HG02759 (cell line): ENCODE data around the gene PEDS1.
"Not testable (repeated sequence)": the region's sequence is repeated elsewhere in the genome, so short reads cannot be mapped to it uniquely, and the experiment has no call there.

Source experiments
- ATAC-seq: cut with Tn5 transposase; IDR thresholded peaks from one replicate; pipeline ENCODE4 v1.9.1; 2021; ENCODE audit warnings: mild to moderate bottlenecking, moderate library complexity; ENCODE audit not compliant: unreplicated experiment

PEDS1 gene

GRCh38 chr20:50136822-50137599 lies 16.5 kb downstream of the PEDS1 start:
- no peak for ATAC-seq

GRCh38 chr20:50135157-50135556 lies 18.4 kb downstream of the PEDS1 start:
- not testable (repeated sequence) for ATAC-seq

- no peak for ATAC-seq
These were observed 19.9 kb downstream of the PEDS1 start for GRCh38 chr20:50133474-50134217.

GRCh38 chr20:50133041-50133440 lies 20.5 kb downstream of the PEDS1 start:
- ATAC-seq, result no peak

GRCh38 chr20:50130995-50131394 lies 22.5 kb downstream of the PEDS1 start:
- ATAC-seq, result no peak

- no peak for ATAC-seq
These were observed 23.2 kb downstream of the PEDS1 start for GRCh38 chr20:50130356-50130723.

- no peak for ATAC-seq
These were observed 23.7 kb downstream of the PEDS1 start for GRCh38 chr20:50129662-50130355.

GRCh38 chr20:50128520-50128905 lies 25.0 kb downstream of the PEDS1 start:
- ATAC-seq, result no peak

- no peak for ATAC-seq
These were observed 25.7 kb downstream of the PEDS1 start for GRCh38 chr20:50127587-50128519.

GRCh38 chr20:50126662-50127061 lies 26.9 kb downstream of the PEDS1 start:
- ATAC-seq, result no peak

GRCh38 chr20:50125279-50125678 lies 28.2 kb downstream of the PEDS1 start:
- no peak for ATAC-seq

- ATAC-seq, result no peak
These were observed 29.0 kb downstream of the PEDS1 start for GRCh38 chr20:50124496-50124895.

GRCh38 chr20:50123418-50123817 lies 30.1 kb downstream of the PEDS1 start:
- no peak for ATAC-seq

GRCh38 chr20:50122763-50123162 lies 30.8 kb downstream of the PEDS1 start:
- no peak for ATAC-seq

- ATAC-seq, result no peak
These were observed 31.7 kb downstream of the PEDS1 start for GRCh38 chr20:50121858-50122271.

- peak; percentile 50 for ATAC-seq
These were observed 32.4 kb downstream of the PEDS1 start for GRCh38 chr20:50120935-50121693.

- no peak for ATAC-seq
These were observed 35.3 kb downstream of the PEDS1 start for GRCh38 chr20:50118203-50118602.

GRCh38 chr20:50116368-50116999 lies 37.0 kb downstream of the PEDS1 start:
- ATAC-seq, result no peak

GRCh38 chr20:50115591-50116367 lies 37.7 kb downstream of the PEDS1 start:
- peak; percentile 78 for ATAC-seq
